Stimulated activated effector memory CD8-positive, alpha-beta T cell treated with anti-CD3 and anti-CD28 coated beads, Interleukin-12 subunit alpha, Interleukin-12 subunit beta, amount 100 ng/mL, for 72 hours (primary cell): ENCODE data around the gene TRAF2.

ENCODE experiments used
- ATAC-seq: fragments of 150-1000 bp; cut with Tn5 transposase; 2 replicates; pipeline ENCODE4 v1.10.0; 2021
- DNase-seq, 2 donors: peaks; one replicate each; pipeline ENCODE4 v3.0.0; 2021 to 2022; ENCODE audit warnings: low spot score in 2 of 2
- H3K27ac Mint-ChIP-seq: one replicate; pipeline ENCODE4 v1.8.0; 2022; ENCODE audit warnings: mild to moderate bottlenecking, mixed read lengths
- H3K36me3 Mint-ChIP-seq: one replicate; pipeline ENCODE4 v1.8.0; 2022; ENCODE audit warnings: mild to moderate bottlenecking, mixed read lengths
- H3K4me1 Mint-ChIP-seq: one replicate; pipeline ENCODE4 v1.8.0; 2022; ENCODE audit warnings: mixed read lengths
- H3K4me3 Mint-ChIP-seq: one replicate; pipeline ENCODE4 v1.8.0; 2022; ENCODE audit warnings: mild to moderate bottlenecking, mixed read lengths
- H3K9me3 Mint-ChIP-seq: one replicate; pipeline ENCODE4 v1.8.0; 2022; ENCODE audit warnings: mixed read lengths

TRAF2 gene

GRCh38 chr9:136852664-136853595, 33.4 kb upstream of the TRAF2 start:
- Mint-ChIP-seq H3K4me1 (peaks cover 11% of the 10 kb centered on the region), H3K9me3 (no peaks in the 10 kb centered on the region), H3K27ac (no peak overlapping the region), H3K36me3 (peaks cover 43% of the 10 kb centered on the region), H3K4me3 (no peak overlapping the region)
- ATAC-seq, result no peak
- no peak for DNase-seq

DNA sequence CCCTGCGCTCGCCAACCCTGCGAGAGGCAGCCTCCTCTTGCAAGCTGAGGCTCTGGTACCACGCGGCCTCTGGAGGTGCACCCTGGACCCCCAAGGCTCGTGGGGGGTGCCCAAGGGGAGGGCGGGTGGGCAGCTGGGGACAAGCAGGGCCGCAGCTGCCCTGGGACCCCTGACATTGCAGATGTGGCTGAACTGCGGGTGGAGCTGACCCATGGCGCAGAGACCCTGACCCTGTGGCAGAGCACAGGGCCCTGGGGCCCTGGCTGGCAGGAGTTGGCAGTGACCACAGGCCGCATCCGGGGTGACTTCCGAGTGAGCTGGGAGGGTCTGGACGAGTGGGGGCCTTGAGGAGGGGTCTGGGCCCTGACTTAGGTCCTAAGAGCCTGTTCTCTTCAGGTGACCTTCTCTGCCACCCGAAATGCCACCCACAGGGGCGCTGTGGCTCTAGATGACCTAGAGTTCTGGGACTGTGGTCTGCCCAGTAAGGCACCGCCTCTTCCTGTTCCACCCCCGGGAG, 32.7 kb upstream of the TRAF2 start:
- Mint-ChIP-seq H3K9me3 (no peaks in the 10 kb centered on the region), H3K27ac (no peak overlapping the region), H3K4me3 (no peak overlapping the region), H3K36me3 (peaks cover 36% of the 10 kb centered on the region), H3K4me1 (peaks cover 10% of the 10 kb centered on the region)
- ATAC-seq (no peak), DNase-seq (no peak)

DNA sequence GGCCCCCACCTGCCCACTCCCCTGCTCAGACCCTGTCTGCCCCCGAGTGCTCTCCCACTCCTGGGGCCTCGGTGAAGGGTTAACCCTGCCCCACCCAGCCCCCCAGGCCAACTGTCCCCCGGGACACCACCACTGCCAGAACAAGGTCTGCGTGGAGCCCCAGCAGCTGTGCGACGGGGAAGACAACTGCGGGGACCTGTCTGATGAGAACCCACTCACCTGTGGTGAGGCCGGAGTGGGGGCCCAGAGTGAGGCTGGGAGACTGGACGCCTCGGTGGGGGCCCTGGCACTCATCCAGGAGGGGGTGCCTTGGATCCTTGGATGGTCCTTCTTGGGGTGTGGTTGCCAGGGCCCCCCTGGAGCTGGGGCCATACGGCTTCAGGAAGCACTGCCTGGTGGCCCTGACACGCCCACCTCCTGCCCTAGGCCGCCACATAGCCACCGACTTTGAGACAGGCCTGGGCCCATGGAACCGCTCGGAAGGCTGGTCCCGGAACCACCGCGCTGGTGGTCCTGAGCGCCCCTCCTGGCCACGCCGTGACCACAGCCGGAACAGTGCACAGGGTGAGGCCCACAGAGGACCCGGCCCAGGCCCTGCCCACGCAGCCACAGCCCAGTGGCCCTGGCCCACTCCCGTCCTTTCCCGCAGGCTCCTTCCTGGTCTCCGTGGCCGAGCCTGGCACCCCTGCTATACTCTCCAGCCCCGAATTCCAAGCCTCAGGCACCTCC, 32.0 kb upstream of the TRAF2 start:
- ATAC-seq (no peak), DNase-seq (no peak)
- Mint-ChIP-seq H3K9me3 (no peaks in the 10 kb centered on the region), H3K36me3 (peaks cover 30% of the 10 kb centered on the region), H3K4me3 (no peak overlapping the region), H3K4me1 (peaks cover 10% of the 10 kb centered on the region), H3K27ac (no peak overlapping the region)

DNA sequence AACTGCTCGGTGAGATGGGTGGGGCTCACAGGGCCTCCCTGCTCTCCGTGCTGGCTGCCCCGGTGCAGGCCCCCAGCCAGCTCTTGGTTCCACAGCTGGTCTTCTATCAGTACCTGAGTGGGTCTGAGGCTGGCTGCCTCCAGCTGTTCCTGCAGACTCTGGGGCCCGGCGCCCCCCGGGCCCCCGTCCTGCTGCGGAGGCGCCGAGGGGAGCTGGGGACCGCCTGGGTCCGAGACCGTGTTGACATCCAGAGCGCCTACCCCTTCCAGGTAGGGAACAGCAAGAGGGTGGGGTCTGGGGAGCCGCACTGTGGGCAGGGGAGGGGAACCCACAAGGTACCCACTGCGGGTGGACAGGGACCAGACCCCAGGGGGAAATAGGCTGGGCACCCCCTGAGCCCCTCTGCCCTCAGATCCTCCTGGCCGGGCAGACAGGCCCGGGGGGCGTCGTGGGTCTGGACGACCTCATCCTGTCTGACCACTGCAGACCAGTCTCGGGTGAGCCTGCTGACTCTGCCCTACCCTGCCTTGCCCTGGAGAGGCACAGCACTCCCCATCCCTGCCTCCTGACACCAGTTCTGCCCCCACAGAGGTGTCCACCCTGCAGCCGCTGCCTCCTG, 31.4 kb upstream of the TRAF2 start:
- no peak for ATAC-seq
- Mint-ChIP-seq H3K4me1 (peaks cover 5% of the 10 kb centered on the region), H3K27ac (no peak overlapping the region), H3K9me3 (no peaks in the 10 kb centered on the region), H3K36me3 (peaks cover 23% of the 10 kb centered on the region), H3K4me3 (no peak overlapping the region)
- no peak for DNase-seq

DNA sequence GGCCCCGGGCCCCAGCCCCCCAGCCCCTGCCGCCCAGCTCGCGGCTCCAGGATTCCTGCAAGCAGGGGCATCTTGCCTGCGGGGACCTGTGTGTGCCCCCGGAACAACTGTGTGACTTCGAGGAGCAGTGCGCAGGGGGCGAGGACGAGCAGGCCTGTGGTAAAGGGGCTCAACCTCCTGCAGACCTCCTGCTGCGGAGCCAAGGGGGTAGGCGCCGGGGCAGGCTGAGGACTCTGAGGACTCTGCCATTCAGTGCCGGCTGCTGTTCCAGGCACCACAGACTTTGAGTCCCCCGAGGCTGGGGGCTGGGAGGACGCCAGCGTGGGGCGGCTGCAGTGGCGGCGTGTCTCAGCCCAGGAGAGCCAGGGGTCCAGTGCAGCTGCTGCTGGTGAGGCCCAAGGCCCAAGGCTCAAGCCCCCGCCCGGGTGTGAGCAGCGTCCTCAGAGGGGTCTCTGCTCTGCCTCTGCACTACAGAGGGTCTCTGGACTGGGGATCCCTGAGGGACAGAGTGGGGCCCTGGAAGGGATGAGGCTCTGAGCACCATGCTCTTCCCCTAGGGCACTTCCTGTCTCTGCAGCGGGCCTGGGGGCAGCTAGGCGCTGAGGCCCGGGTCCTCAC, 30.7 kb upstream of the TRAF2 start:
- no peaks in the 10 kb centered on the region for H3K4me1 Mint-ChIP-seq
- no peaks in the 10 kb centered on the region for H3K9me3 Mint-ChIP-seq
- H3K4me3 Mint-ChIP-seq, result no peak overlapping the region
- H3K27ac Mint-ChIP-seq, result no peak overlapping the region
- DNase-seq (no peak), ATAC-seq (no peak)
- H3K36me3 Mint-ChIP-seq, result peaks cover 17% of the 10 kb centered on the region

DNA sequence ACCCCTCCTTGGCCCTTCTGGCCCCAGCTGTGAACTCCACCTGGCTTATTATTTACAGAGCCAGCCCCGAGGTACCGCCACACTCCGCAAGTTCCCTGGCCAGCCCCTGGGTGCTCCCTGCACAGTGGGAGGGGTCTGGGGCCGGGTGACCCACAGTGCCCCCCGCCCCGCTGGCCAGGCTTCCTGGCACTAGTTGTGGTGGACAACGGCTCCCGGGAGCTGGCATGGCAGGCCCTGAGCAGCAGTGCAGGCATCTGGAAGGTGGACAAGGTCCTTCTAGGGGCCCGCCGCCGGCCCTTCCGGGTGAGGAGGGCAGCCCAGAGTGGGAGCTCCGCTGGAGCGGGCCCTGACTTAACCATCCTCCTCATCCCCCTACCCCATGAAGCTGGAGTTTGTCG, 30.2 kb upstream of the TRAF2 start:
- ATAC-seq (no peak), DNase-seq (no peak)
- Mint-ChIP-seq H3K36me3 (peaks cover 12% of the 10 kb centered on the region), H3K27ac (no peak overlapping the region), H3K4me3 (no peak overlapping the region), H3K9me3 (no peaks in the 10 kb centered on the region), H3K4me1 (no peaks in the 10 kb centered on the region)

GRCh38 chr9:136856541-136857141, 29.7 kb upstream of the TRAF2 start:
- no peaks in the 10 kb centered on the region for H3K4me1 Mint-ChIP-seq
- ATAC-seq, result no peak
- H3K27ac Mint-ChIP-seq, result no peak overlapping the region
- no peaks in the 10 kb centered on the region for H3K9me3 Mint-ChIP-seq
- DNase-seq, result no peak
- no peak overlapping the region for H3K4me3 Mint-ChIP-seq
- H3K36me3 Mint-ChIP-seq, result peaks cover 12% of the 10 kb centered on the region

DNA sequence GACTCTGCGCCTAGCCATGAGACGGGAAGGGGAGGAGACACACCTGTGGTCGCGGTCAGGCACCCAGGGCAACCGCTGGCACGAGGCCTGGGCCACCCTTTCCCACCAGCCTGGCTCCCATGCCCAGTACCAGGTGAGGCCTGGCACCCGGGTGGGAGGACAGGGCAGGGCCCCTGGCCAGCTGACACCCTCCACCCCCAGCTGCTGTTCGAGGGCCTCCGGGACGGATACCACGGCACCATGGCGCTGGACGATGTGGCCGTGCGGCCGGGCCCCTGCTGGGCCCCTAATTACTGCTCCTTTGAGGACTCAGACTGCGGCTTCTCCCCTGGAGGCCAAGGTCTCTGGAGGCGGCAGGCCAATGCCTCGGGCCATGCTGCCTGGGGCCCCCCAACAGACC, 29.1 kb upstream of the TRAF2 start:
- no peaks in the 10 kb centered on the region for H3K9me3 Mint-ChIP-seq
- H3K4me3 Mint-ChIP-seq, result no peak overlapping the region
- DNase-seq, result no peak
- peak overlapping the region; percentile 50 for H3K27ac Mint-ChIP-seq
- peaks cover 15% of the 10 kb centered on the region for H3K36me3 Mint-ChIP-seq
- no peaks in the 10 kb centered on the region for H3K4me1 Mint-ChIP-seq
- ATAC-seq, result no peak

DNA sequence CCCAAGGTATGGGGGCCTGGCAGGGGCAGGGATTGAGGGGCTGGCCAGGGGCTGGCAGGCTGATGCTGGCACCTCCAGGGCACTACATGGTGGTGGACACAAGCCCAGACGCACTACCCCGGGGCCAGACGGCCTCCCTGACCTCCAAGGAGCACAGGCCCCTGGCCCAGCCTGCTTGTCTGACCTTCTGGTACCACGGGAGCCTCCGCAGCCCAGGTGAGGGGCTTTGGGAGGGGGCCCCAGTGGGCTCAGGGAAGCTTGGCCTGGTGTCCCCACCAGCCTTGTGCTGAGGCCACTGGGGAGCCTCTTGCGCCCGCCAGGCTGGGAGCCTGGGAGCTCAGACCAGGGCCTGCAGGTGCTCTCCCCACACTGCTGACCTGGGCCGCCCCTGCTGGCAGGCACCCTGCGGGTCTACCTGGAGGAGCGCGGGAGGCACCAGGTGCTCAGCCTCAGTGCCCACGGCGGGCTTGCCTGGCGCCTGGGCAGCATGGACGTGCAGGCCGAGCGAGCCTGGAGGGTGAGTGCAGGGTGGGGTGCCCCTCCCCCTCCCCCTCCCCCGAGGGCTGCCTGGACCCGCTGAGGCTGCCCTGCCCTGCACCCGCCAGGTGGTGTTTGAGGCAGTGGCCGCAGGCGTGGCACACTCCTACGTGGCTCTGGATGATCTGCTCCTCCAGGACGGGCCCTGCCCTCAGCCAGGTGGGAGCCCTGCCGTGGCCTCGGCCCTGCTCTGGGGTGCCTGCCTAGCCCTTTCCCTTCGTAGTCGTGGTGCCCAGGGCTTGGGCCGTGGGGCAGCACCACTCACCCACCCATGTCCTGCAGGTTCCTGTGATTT, 28.5 kb upstream of the TRAF2 start:
- Mint-ChIP-seq H3K27ac (peak overlapping the region; percentile 50), H3K4me3 (no peak overlapping the region), H3K36me3 (peaks cover 17% of the 10 kb centered on the region), H3K4me1 (no peaks in the 10 kb centered on the region), H3K9me3 (no peaks in the 10 kb centered on the region)
- DNase-seq, result no peak
- no peak for ATAC-seq

GRCh38 chr9:136858452-136858843, 27.9 kb upstream of the TRAF2 start:
- ATAC-seq, result no peak
- DNase-seq, result no peak
- peaks cover 24% of the 10 kb centered on the region for H3K36me3 Mint-ChIP-seq
- H3K9me3 Mint-ChIP-seq, result no peaks in the 10 kb centered on the region
- H3K4me3 Mint-ChIP-seq, result no peak overlapping the region
- peaks cover 3% of the 10 kb centered on the region for H3K4me1 Mint-ChIP-seq
- no peak overlapping the region for H3K27ac Mint-ChIP-seq

DNA sequence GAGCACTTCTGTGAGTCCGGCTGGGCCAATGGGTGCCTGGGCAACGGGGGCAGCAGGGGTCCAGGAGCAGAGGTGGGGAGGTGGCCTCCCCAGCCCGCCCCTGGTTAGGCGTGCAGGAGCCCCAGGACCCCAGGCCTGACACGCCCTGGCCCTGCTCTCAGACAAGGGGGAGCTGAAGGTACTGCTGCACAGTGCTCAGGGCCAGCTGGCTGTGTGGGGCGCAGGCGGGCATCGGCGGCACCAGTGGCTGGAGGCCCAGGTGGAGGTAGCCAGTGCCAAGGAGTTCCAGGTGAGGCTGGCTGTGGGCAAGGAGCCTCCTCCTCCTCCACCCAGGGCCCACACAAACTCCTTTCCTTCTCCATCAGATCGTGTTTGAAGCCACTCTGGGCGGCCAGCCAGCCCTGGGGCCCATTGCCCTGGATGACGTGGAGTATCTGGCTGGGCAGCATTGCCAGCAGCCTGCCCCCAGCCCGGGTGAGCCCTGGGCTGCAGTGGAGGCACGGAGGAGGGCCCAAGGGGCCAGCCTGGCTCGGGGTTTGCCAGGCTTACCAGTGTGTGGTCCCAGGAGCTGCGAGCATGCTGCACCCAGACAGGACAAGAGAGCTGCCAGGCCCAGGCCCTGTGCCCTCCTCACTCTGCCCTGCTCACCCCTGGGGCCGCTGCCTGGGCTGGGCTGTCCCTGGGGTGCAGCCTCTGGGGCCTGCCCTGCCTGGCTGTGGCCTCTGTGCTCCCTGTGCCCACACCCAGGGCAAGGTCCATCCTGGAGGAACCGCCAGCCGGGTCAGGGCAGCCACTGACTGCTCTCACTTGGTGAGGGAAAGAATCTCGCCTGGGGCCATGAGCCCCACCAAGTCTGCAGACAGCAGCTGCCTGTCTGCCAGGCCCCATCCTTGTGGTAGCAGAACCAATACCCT, 27.2 kb upstream of the TRAF2 start:
- Mint-ChIP-seq H3K27ac (no peak overlapping the region), H3K9me3 (no peaks in the 10 kb centered on the region), H3K4me3 (no peak overlapping the region), H3K36me3 (peaks cover 30% of the 10 kb centered on the region), H3K4me1 (peaks cover 9% of the 10 kb centered on the region)
- no peak for DNase-seq
- no peak for ATAC-seq

- H3K36me3 Mint-ChIP-seq, result peaks cover 45% of the 10 kb centered on the region
- H3K27ac Mint-ChIP-seq, result peak overlapping the region; percentile 71
- peaks cover 16% of the 10 kb centered on the region for H3K4me1 Mint-ChIP-seq
- no peak overlapping the region for H3K4me3 Mint-ChIP-seq
- H3K9me3 Mint-ChIP-seq, result no peaks in the 10 kb centered on the region
- DNase-seq, result no peak
- ATAC-seq, result no peak
These were observed 25.8 kb upstream of the TRAF2 start for GRCh38 chr9:136860529-136860928.
